Suppressor macrophage treated with lipopolysaccharide for 1 hour (primary cell): ENCODE results near the gene SH3BP5.

ENCODE experiments used
- DNase-seq, 3 donors: peaks; one replicate each; pipeline ENCODE4 v3.0.0-alpha.2; 2020 to 2022

The SH3BP5 gene

DNA sequence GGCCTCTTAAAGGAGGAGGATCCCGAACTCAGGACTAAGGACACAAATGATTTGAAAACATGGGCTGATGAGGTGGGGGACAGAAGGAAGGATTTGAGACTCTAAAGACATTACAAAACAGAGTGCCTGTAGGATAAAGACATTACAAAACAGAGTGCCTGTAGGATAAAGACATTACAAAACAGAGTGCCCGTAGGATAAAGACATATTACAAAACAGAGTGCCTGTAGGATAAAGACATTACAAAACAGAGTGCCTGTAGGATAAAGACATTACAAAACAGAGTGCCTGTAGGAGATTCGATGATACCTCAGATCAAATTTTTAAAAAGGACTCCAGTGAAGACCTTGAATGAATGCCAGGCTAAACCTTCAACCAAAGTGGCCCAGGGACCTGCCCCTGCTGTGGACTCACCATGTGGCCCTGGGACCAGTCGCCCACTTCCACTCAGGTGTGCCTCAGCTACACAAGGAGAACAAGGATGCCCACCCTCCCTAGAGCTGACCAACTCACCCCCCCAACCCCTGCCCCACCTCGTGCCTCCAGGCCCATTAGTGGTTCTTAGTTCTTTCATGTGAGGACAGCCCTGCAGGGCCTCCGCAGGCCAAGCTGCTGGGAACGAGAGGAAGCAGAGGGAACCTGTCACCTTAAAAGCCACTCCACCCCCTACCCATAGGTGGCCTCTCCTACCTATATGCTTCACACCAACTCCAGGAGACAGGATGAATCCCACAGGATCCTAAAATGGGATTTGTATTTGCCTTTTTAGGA, 59.8 kb downstream of the SH3BP5 start:
- peak in 1 of 3 donors; percentile 24 for DNase-seq

DNA sequence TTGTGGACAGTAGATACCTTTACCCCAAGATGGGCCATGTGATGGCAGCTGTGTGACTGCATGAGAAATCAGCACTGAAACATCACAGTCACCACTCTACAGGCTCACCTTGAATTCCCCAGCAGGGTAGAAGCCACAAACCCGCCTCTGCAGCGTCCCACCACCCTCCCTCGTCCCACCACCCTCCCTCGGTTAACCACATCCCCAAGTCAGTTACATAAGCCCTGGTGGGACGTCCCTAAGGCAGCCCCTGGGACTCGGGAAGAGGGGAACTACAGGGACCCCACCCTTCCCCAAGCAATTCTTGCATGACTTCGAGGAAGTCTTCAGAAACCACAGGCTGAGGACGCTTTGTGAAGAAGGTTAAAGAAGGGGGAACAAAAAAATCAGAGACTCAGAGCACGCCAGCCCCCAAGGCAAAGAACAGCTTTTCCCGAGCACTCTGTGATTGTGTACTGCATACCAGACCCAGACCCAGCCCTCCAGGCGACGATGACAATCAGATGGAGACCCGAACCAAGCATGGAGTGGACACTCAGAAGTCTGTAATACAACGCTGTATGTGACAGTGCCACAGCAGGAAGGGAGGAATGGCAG, 60.5 kb downstream of the SH3BP5 start:
- DNase-seq = peak; percentile 90 to 95 (median 94)

DNA sequence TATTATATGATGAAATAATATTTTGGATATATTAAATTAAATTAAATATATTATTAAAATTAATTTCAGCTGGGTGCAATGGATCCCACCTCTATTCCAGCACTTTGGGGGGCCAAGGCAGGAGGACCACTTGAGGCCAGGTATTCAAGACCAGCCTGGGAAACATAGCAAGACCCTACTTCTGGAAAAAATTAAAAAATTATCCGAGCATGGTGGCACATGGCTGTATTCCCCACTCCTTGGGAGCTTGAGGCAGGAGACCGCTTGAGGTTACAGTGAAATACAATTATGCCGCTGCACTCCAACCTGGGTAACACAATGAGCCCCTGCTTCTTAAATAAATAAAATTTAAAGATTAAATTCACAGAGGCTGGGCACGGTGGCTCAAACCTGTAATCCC, 61.4 kb downstream of the SH3BP5 start:
- DNase-seq = no peak

DNA sequence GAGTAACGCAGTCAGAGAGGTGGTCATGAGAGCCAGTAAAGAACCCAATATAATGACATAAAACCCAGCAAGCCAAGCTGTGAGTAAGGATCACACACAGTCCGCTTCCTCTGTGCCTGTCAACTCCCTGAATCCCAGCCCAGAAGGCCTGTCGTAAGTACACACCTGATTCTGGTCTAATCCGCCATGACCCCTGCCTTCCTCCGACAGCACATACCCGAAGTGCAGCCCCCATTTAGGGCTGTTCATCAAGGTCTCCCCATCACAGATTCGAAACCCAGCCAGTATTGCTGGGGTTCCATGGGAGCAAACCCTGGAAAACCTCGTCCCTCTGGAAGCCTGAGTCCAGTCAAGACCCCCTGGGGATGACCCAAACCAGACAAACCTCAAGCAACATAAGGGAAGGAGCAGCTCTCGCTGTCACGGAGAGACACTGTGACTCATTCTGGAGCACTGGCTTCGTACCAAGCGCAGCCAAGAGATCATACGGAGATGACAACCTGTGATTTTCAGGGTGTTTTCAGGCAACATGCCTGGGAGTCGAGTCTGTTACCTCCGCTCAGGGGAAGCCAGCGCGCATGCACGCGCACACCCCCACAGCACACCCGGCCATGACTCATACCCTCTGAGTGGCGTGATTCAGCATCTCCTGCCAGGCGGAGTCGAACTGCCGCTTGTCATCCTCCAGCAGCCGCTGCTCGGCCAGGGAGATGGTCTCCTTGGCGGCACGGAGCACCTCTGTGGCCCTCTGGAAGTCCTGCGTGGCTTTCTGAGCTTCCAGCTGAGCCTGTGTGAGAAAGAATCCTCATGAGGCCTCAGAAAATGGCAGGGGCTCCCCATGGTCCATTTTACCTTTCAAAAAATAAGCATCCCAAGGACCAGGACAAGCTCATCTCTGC, 63.0 kb downstream of the SH3BP5 start:
- DNase-seq = peak; percentile 97 to 98 (median 97)

DNA sequence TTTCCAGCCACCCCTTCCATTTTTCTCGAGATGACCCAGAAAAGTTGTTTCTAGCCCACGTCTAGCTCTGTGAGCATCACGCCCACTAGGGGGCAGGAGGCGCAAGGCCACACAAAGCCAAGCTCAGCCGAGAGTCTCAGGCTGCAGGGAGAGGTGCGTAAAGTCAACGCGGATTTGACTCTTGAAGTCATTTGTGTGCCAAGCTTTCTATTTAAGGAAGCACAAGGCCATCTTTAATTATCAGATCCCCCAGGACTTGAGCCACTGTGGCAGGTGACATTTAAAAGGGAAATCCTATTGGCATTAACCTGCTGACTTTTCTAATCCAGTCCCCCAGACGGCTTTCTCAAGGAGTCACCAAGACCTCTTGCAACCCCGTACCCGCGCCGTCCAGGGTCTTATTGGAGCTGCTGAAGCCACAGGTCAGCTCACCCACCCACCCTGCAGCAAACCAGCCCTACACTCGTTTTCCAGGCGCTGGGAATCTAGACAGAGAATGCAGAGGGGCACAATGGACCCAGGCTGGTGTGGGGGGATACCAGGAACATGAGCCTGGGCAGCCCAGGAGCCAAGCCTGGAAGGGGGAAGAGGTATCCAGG, 64.3 kb downstream of the SH3BP5 start:
- peak; percentile 94 to 96 (median 95) for DNase-seq

DNA sequence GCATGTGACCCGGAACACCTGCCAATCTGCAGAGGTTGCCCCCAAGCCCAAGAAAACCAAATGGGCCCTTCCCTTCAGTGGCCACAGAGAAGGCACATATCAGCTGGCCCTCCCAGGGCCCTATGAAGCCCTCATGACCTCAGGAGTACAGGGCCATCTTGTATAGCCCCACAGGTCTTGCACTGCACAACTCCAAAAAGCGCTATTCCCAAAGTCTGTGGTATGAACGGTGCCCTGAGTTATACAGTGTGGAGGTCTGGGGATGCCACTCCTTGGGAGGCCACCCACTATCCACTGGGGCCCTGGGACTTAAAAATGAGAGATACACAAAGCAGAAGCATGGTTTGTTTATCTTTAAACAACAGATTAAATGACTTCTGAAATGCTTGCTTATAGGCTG, 64.9 kb downstream of the SH3BP5 start:
- DNase-seq = no peak

DNA sequence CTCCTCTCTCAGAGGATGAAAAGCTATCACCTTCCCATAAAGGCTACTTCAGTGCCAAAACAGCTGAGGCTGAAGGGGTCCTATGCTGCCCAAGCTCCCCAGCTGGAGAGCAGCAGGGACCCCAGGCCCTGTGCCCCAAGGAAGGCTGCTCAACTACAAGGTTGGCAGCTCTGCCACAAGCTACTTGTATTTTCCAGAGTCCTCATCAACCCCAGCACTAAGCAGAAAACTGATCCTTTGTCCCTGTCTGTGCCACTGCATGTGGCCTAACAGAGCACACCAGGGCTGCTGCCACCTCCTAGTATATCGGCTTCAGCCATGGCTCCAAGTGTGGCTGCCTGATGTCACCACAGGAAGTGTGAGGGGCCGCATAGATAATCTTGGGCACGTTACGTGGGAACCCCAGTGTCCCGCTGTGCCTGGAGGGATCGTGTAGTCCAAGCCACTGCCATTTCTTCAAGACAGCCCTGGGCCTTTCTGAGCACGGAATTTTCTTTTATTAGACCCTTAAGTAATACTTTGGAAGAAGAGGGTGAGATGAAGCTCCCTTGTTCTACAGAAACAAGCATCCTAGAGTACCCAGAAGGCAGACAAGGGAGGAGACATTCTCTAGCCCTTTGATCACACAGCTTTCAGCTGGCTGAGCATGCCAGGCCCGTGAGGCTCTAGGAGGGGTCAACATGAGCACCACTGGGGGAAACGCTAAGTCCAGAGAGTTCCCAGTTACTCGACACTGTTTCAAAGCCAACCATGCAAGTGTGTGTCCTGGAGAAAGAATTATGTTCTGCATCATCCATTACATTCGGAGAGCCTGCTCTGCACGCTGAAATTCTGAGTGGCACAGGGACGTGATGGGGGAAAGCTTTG, 65.6 kb downstream of the SH3BP5 start:
- DNase-seq = no peak

DNA sequence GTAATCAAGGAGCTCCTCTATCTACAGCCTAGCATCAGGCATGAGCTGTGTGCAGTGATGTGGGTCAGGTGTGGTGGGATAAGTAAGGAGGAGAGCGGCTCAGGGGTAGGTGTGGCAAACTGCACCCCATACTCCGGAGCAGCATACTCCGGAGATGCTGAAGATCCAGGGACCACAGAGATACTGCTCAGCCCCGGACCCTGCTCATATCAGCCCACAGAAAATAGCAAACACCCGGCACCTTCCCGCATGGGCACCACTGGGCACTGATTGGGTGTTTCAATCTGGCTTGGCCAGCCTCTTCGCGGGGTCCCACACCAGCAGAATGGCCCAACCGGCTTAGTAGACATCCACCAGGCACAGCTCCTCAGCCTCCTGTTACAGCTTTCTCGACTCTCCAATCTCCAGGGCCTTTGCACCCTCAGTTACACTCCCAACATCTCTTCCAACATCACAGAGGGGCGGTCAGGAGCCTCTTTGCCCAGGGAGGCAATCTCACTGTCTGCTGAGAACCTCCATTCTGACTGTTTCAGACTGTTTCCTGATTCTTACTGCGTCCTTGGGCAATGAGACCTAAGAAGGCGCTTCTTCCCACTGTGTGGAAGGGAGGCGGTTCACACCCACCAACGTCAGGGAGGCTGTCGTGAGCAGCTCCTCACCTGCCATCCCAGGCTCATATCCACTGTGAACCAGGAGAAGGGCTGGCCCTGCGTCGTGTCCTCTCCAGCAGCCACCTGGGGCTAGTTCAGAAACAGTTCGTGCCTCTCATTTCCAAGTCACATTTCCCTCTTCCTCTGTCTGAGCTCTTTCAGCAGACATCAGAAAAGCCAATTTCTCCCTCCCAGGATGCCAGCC, 66.5 kb downstream of the SH3BP5 start:
- no peak for DNase-seq

DNA sequence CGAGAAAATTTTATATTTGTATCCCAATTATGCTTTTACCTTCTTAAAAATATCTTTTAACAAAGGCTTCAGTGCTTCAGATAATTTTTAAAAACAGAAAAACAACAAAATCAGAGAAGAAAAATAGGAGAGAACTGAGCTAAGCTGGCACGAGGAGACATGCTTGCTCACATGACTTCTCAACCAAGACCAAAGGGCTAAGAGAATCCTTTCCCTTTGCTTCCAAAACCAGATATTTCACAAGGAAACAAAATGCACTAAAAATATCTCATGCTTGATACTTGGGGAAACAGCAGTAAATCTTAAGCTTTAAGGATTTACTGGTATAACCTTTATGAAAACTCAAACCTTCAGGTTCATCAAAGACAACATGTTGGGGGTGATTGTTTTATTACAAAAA, 67.9 kb downstream of the SH3BP5 start:
- no peak for DNase-seq

DNA sequence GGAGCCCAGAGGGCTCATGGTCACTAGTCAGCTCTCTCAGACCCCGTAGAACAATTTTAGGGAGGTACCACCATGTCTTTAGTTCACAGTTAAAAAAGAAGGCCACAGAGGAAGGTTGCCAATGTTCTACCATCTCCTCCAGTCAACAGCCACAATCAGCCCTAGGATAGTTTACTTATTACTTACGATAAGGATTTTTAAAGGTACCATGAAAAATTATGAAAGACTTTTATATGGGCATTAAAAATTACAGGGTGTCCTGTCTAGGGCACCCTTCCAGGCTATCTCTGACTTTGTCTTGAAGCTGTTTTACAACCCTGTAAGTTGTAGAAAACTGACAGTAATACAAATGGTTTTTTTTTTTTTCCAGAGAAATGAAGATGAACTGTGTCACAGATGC, 68.5 kb downstream of the SH3BP5 start:
- no peak for DNase-seq

DNA sequence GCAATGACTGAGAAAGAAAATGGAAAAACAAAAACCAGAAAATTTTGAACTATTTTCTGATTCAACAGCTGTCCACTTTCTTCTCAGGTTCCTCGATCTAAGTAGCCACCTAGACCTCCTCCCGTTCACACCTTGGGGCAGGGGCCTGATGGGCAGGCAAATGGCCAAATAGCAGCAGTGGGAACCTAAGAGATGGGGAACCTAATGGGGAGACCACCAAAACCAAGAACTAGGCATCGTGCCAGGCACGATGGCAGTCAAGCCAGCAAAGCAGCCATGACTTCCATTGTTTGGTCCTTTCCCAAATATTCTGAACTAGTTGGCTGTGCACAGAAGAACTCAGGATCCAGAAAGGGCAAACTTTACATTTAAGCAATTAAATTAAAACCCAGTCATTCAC, 69.3 kb downstream of the SH3BP5 start:
- no peak for DNase-seq

DNA sequence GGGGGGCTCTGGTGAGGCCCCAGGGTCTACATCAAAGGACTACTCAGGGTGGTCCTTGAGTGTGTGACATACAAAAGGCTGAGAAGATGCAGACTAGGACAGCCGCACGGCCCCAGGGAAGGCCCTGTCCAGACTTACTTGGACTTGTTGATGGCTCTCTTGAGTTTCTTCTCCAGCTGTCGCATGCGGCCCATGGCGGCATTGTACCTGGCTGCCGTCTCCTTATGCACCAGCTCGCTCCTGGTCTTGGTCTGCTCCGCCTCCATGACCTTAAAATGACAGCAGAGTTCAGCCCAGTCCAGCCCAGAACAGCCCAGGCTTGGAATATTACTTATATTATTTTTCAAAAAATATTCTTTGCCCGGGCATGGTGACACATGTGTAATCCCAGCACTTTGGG, 70.4 kb downstream of the SH3BP5 start:
- no peak for DNase-seq

DNA sequence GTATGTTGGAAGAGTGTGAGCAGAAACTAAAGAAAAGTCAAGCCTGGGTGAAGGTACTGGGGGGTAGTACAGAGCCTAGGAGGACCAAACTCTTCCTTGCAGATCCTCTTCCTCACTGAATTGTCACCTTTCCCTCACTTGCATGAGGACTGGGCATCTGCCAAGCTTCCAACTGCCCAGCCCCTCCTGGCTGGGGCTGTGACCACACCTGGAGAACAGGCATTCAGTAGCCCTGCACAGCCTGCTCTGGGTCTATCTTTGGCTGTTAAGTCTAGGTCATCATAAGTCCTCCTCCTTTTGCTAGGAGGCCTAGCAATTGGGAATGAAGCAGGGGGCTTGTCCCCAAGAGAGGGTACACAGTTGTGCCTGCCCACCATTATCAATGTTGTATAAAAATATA, 71.1 kb downstream of the SH3BP5 start:
- DNase-seq = no peak

DNA sequence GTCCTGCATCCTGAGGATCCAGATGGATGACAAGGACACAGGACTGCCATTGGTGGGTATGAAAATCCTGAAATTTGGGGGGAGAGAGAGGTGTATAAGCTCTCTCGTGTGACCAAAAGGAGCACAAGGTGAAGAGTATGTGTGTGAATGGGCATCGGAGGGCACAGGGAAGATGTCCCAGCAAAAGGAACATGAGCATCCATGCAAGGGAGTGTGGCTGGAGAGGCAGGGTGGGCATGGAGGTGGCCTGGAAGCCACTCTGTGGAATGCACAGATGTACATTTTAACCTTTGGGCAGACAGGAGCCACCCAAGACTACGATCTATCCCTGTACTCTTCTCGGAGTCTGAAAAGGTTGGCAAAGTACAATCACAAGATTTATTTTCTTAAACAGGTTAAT, 71.9 kb downstream of the SH3BP5 start:
- no peak for DNase-seq

DNA sequence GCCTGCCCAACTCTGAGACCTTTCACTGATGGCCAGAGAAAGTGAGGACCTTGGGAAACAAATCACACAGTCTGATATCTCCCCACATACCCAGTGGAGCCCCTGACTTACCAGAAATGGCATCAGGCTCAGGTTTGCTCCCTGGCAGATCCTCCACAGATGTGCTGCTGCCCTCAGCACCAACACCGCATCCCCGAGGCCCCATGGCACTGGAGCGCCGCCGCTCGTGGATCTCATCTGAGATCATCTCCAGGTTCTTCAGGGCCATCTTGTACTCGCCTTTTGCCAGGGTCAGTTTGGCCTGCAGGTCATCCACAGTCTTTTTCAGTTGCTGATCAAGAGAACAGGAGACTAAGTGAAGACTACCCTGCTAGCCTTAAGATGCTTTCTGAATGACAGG, 73.7 kb downstream of the SH3BP5 start:
- DNase-seq = no peak

DNA sequence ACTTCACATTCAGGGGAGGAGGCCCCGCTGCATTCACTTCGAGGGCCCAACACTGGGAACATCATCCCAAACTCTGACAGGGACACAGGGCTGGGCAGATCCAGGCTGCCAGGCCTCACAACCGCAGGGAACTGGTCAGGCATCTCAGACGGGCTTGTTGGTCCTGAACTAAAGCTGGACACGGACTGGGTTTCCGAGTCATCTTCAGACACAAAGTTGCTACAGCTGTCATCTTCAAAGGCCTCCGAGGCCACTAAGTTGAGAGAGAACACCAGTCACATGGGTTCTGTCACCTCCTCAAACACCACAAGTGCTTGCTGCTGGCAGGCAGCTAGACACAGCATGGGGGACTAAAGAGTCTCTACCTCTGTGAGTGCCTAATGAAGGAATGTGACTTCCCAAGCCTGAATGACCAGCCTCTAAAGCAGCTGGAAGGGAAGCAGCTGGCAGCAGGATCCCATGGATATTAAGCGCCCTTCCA, 75.5 kb downstream of the SH3BP5 start:
- DNase-seq = no peak

DNA sequence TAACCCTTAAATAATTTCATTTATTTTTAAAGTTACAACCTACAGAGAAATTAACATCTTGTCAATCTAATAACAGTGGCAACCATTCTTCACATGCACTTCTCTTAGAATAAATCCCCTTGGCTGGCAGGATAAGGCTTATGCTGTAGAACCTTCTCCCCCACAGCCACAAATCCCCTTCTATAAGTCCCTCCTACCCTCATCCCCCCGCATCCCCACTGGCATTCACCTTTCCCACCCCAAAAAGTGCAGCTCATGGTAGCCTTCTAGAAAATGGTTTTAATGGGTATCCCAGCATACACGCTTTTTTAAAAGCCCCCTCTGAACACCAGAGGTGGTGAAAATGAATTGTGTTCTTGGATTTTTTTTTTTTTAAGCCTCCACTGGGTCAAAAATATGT, 77.2 kb downstream of the SH3BP5 start:
- DNase-seq = no peak

DNA sequence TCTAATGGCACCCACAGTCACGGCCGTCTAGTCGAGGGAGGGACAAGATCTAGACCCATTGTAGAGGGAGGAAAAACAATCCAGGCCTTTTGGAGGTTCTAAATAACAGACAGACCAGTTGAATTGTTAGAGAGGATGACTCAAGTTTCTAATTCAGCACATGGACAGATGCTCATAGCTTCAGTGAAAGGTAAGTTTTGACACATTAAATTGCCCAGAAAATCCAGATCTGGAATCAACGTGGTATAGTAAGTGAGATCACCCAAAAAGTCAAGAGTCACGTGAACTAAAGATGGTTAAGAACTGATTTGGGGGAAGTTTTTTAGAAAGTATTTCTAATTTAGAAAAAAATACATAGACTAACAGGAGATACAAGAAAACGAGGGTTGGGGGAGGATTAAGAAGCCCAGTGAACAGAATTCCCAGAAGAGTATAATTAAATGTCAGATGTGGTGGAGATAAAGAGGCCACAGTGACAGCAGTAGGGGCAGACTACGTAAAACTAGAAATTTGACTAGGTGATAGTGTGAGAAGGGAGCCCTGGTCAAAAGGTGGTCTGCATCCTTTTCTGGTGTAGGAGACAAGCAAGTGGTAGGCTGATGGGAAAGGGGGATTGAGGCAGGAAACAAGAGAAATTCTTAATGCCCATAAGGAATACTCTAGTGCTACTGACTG, 79.2 kb downstream of the SH3BP5 start:
- DNase-seq = no peak

DNA sequence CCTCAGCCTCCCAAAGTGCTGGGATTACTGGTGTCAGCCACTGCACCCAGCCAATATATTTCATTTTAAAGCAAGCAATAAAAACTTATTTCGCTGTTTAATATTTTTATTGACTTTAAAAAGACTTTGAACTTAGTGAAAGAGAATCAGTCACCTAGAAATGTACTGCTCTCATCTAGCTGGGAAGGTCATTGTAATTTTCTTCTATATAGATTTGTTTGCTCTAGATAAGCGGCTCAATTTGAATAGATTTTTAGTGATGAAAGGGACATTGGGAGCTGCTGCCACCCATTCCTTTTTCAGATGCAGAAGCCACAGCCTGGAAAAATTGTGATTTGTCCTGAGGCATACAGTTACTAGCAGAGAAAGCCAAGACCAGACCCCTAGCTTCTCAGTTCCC, 86.2 kb downstream of the SH3BP5 start:
- no peak for DNase-seq

DNA sequence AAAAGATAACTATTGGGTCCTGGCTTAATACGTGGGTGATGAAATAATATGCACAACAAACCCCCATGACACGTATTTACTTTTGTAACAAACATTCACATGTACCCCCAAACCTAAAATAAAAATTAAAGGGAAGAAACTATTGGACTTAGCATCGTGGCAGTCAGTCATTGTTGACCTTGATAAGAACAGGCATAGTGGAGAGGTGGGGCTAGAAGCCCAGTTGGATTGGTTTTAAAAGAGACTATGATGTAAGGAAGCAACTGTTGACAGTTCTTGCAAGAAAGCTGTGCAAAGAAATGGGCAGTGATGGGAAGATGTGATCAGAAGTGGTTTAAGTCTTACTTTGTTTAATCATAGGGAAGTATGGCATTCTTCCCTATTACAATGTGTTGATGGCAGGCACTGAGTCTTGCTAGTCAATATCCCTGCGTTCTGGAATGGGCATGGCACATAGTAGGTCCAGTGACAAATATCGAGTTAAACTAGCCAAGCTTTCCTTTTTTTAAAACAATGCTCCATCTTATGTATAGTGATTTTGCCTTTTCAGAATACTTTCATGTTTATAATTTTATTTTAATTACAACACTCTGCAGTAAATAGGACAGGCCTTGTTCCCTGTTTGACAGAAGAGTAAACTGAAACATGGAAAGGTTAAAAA, 88.4 kb downstream of the SH3BP5 start:
- DNase-seq = no peak
